Caco-2 (cell line): Measurements from ENCODE around the gene PDE4D. TPM values are rescaled to one million over a fixed set of nuclear protein-coding genes. Genes with fewer than 3 reads are reported as not detected.

ENCODE experiments used
- BruUV-seq: library from RNA; stranded (reverse); fragments of 400-500 nt; replicated peaks from 2 replicates; lab custom pipeline; 2021; lab: Mats Ljungman, UMichigan
- CTCF ChIA-PET: fragments of 300-600 bp; sonication (Branson Sonifier 250); formaldehyde crosslinking; loops from one replicate; lab custom pipeline; 2022; ENCODE audit warnings: antibody characterized with exemption; lab: Charles Lee
- POLR2A ChIA-PET: fragments of 300-600 bp; sonication (Branson Sonifier 250); formaldehyde crosslinking; loops from one replicate; lab custom pipeline; 2022; ENCODE audit warnings: antibody characterized with exemption; lab: Charles Lee
- DNase-seq, 2 experiments: peaks; one replicate each; pipeline versions ENCODE4 v3.0.0 to v3.0.0-alpha.2; 2020 to 2022
- H3K27me3 ChIP-seq: replicated peaks from 2 replicates; pipeline ENCODE4 v1.6.0; 2011; ENCODE audit warnings: low read length; ENCODE audit not compliant: control insufficient read depth, insufficient read depth
- H3K36me3 ChIP-seq: 2 replicates; pipeline ENCODE4 v1.5.1; 2011; ENCODE audit warnings: low read length; ENCODE audit not compliant: control insufficient read depth, insufficient read depth
- H3K4me1 ChIP-seq: fragments of 250-450 bp; sonication (Bioruptor Pico); 2 replicates; pipeline ENCODE4 v1.5.1; 2020; ENCODE audit warnings: mild to moderate bottlenecking
- H3K4me3 ChIP-seq: 2 replicates; pipeline ENCODE4 v1.5.1; 2011; ENCODE audit warnings: low read depth, mild to moderate bottlenecking, control low read depth, low read length
- H3K9me3 ChIP-seq: fragments of 250-450 bp; sonication (Bioruptor Pico); 2 replicates; pipeline ENCODE4 v1.5.1; 2020; ENCODE audit warnings: mild to moderate bottlenecking, moderate library complexity
- H3K27ac Mint-ChIP-seq: one replicate; pipeline ENCODE4 v1.8.0; 2022; ENCODE audit warnings: mixed read lengths; ENCODE audit not compliant: unreplicated experiment
- H3K27me3 Mint-ChIP-seq: one replicate; pipeline ENCODE4 v1.8.0; 2022; ENCODE audit warnings: mixed read lengths; ENCODE audit not compliant: insufficient read depth, unreplicated experiment
- H3K36me3 Mint-ChIP-seq: one replicate; pipeline ENCODE4 v1.8.0; 2022; ENCODE audit warnings: mild to moderate bottlenecking, mixed read lengths; ENCODE audit not compliant: insufficient read depth, unreplicated experiment
- H3K4me1 Mint-ChIP-seq: one replicate; pipeline ENCODE4 v1.8.0; 2022; ENCODE audit warnings: low read depth, mixed read lengths; ENCODE audit not compliant: unreplicated experiment
- H3K4me3 Mint-ChIP-seq: one replicate; pipeline ENCODE4 v1.8.0; 2022; ENCODE audit warnings: mild to moderate bottlenecking, moderate library complexity, mixed read lengths; ENCODE audit not compliant: unreplicated experiment
- H3K9me3 Mint-ChIP-seq: one replicate; pipeline ENCODE4 v1.8.0; 2022; ENCODE audit warnings: mixed read lengths; ENCODE audit not compliant: unreplicated experiment
- CTCF ChIP-seq, 2 experiments: fragments of 200-600 bp in 1 of 2; IDR thresholded peaks; 1 replicate in 1 of 2; 2 replicates in 1 of 2; pipeline versions ENCODE4 v1.5.1 to v1.8.0; 2011 to 2022; ENCODE audit warnings: antibody characterized with exemption in 1 of 2, control low read depth in 1 of 2, inconsistent platforms in 1 of 2, low read depth in 1 of 2, low read length in 1 of 2, mild to moderate bottlenecking in 1 of 2, moderate library complexity in 1 of 2; ENCODE audit not compliant: insufficient read depth in 1 of 2, severe bottlenecking in 1 of 2, unreplicated experiment in 1 of 2
- intact Hi-C: fragments of 100-400 bp; cut with micrococcal nuclease; formaldehyde crosslinking; loops from one replicate; pipeline ENCODE4 v1.10.0; 2022; ENCODE audit not compliant: unreplicated experiment
- total RNA-seq: library from RNA; stranded (reverse); gene quantifications from 2 replicates; pipeline ENCODE4 v1.2.3, GENCODE V29; 2022

PDE4D gene
- total RNA-seq, 1 experiment from 2014 or later = 89.8 TPM

GRCh38 chr5:59560553-59560952, 333.0 kb downstream of the PDE4D start:
- Mint-ChIP-seq H3K27me3 (no peaks in the 10 kb centered on the region), H3K4me1 (peaks cover 23% of the 10 kb centered on the region), H3K36me3 (peaks cover 4% of the 10 kb centered on the region), H3K9me3 (no peaks in the 10 kb centered on the region), H3K27ac (no peak overlapping the region), H3K4me3 (no peak overlapping the region)
- intact Hi-C loops = no loop called here
- no peak for TF ChIP-seq CTCF (IDR thresholded peaks at IDR 0.05; ENCODE audit: insufficient read depth in 1 of 2, low read depth in 1 of 2, low read length in 1 of 2, severe bottlenecking in 1 of 2, unreplicated experiment in 1 of 2)
- H3K9me3 ChIP-seq = no peaks in the 10 kb centered on the region
- H3K36me3 ChIP-seq = no peaks in the 10 kb centered on the region
- H3K4me1 ChIP-seq = peaks cover 7% of the 10 kb centered on the region
- ChIA-PET POLR2A (no interaction called here), CTCF (no interaction called here)
- no TSS peak for BruUV-seq
- H3K4me3 ChIP-seq = no peak overlapping the region
- no peaks in the 10 kb centered on the region for H3K27me3 ChIP-seq
- DNase-seq = no peak

DNA sequence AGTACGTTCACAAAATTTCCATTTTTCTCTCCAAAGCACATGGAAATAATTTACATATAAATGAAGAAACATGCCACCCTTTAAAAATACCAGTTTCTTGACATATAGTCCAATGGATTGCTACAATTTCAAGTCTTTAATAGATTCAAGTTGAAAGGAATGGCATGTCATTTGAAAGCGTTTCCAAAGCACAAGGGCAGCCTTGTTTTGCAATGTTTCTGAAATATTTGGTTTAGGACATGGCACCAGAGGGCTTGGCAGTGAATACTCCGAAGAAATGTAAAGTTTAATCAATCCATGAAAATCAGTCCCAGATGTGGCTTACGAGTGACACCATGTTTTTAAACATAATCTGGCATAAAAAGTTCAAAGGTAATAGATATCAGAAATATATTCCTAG, 333.7 kb downstream of the PDE4D start:
- peaks cover 21% of the 10 kb centered on the region for H3K4me1 Mint-ChIP-seq
- Histone ChIP-seq H3K9me3 (no peaks in the 10 kb centered on the region), H3K4me1 (peaks cover 7% of the 10 kb centered on the region), H3K4me3 (no peak overlapping the region), H3K36me3 (no peaks in the 10 kb centered on the region), H3K27me3 (no peaks in the 10 kb centered on the region)
- H3K4me3 Mint-ChIP-seq = no peak overlapping the region
- H3K36me3 Mint-ChIP-seq = peaks cover 4% of the 10 kb centered on the region
- H3K9me3 Mint-ChIP-seq = no peaks in the 10 kb centered on the region
- no peaks in the 10 kb centered on the region for H3K27me3 Mint-ChIP-seq
- TF ChIP-seq CTCF (IDR thresholded peaks at IDR 0.05; ENCODE audit: insufficient read depth in 1 of 2, low read depth in 1 of 2, low read length in 1 of 2, severe bottlenecking in 1 of 2, unreplicated experiment in 1 of 2) = no peak
- BruUV-seq = no TSS peak
- no peak overlapping the region for H3K27ac Mint-ChIP-seq
- POLR2A ChIA-PET = no interaction called here
- no peak for DNase-seq
- CTCF ChIA-PET = interaction anchor here (0.6 kb wide), 1 partner anchor 39 kb away, joined by 3 read pairs; no protein-coding TSS in a partner anchor
- intact Hi-C loops = no loop called here

DNA sequence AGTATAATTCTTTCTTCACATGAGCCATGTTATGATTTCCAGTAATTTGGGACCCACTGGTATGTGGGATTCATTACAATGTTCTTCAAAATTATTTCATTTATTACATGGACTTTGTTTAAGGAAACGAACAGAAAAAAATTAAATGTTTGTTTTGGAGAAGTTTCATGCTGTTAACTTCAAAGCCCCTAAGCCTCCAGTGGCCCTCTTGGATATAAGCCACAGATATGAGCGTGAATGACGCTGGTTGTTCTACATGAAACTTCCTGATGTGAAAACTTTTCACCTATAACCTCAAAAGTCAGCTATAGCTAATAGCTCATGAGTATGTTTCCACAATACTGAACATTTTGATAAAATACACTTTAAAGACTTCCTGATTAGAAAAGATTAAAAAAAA, 334.2 kb downstream of the PDE4D start:
- ChIA-PET CTCF (interaction anchor here (0.6 kb wide), 1 partner anchor 40 kb away, joined by 3 read pairs; no protein-coding TSS in a partner anchor), POLR2A (no interaction called here)
- intact Hi-C loops = no loop called here
- no peak overlapping the region for H3K27ac Mint-ChIP-seq
- H3K4me3 Mint-ChIP-seq = no peak overlapping the region
- TF ChIP-seq CTCF (IDR thresholded peaks at IDR 0.05; ENCODE audit: insufficient read depth in 1 of 2, low read depth in 1 of 2, low read length in 1 of 2, severe bottlenecking in 1 of 2, unreplicated experiment in 1 of 2) = no peak
- H3K4me1 Mint-ChIP-seq = peaks cover 16% of the 10 kb centered on the region
- no TSS peak for BruUV-seq
- no peaks in the 10 kb centered on the region for H3K36me3 ChIP-seq
- H3K36me3 Mint-ChIP-seq = peaks cover 4% of the 10 kb centered on the region
- DNase-seq = no peak
- H3K27me3 ChIP-seq = no peaks in the 10 kb centered on the region
- no peak overlapping the region for H3K4me3 ChIP-seq
- H3K9me3 ChIP-seq = no peaks in the 10 kb centered on the region
- H3K9me3 Mint-ChIP-seq = no peaks in the 10 kb centered on the region
- peaks cover 7% of the 10 kb centered on the region for H3K4me1 ChIP-seq
- no peaks in the 10 kb centered on the region for H3K27me3 Mint-ChIP-seq
